Stimulated activated CD4-positive, alpha-beta T cell treated with anti-CD3 and anti-CD28 coated beads, Interleukin-15, amount 100 ng/mL, for 24 hours (primary cell): Measurements from ENCODE around the gene C10orf90.

Experiments
- DNase-seq: peaks from one replicate; pipeline ENCODE4 v3.0.0-alpha.2; 2020

The C10orf90 gene

DNA sequence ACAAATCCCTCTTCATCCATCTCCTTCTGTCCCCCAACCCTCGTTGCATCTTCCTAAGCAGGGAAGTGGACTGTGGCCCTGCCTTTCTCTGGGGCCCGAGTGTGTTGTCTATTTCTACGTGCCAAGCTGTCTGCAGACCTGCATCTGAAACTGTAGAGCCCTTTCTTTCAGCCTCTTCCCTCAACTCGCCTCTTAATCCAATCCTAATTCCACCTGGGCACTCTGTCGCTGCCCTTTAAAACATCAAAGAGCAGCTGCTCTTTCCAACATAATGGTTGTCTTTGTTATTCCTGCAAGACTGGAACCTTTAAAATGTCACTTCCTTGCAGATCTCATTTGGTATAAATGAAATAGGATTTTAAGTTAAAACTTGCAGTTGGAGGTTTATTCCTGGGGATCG is 260.7 kb downstream of the C10orf90 start:
- no peak for DNase-seq

DNA sequence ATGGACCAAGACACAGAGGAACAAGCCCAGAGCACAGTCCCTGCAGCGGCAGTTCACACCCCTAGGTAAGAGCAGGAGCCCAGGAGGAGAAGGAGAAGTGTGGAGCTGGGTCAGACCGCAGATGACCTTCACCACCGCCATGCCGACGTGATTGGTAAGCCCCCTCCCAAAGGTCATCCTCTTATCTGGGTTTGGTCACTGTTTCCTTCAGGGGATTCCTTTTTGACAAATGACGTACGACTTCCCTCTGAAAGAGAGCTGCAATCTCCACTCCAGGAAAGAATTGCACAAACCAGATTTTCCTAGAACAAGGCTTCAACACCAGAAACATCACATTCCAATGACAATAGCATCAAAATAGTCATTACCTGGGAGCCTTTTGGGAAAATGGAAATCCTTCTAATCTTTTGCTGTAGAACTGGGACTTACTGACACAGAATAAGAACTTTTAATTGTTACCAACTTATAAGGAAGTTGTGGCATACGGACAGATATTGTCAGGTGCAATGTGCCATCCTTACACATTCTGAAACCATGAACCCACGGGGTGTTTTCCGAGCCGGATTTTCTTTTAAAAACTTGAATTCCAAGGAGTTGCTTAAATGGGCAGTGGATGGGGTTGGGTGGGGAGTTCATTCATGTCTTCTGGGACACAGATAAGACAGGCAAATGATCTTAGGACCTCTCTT is 261.4 kb downstream of the C10orf90 start:
- no peak for DNase-seq

DNA sequence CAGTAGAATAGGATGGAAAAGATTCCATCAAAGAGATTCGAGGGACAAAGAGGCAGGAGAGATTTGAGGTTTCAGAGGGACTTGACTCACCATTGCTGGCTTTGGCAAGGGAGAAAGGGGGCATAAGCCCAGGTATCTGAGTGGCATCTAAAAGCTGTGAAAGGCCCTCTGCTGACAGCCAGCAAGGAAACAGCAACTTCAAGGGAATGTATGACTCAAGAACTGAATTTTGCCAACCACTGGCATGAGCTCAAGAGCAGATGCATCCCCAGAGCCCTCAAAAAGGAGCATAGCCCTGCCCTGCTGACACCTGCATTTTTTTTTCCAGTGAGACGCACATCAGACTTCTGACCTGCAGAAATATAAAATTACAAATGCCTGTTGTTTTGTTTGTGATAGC is 262.7 kb downstream of the C10orf90 start:
- DNase-seq, result no peak

DNA sequence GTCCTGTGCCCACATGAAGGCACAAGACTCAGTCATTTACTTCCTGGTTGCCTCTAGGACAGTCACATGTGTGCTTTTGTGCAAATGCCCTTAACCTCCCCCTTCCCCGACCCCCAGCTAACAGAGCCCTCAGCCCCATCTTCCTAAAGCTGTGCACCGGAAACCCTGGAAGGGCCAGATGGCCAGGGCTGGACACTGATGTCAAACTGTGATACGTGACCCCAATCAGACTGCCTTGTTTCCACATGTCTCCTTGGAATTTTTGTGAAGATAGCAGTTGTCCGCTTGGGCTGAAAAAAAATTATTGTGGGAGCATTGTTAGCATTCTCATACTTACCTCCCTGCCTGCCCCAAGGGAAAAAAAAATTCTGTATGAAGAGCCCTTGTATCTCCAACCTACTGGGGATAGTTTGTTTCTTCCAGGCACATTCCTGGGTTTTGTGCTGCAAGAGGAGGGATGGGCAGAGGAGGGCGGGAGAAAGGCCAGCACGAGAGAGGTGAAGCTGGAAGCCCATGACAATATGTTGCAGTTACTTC is 265.2 kb downstream of the C10orf90 start:
- DNase-seq, result no peak

DNA sequence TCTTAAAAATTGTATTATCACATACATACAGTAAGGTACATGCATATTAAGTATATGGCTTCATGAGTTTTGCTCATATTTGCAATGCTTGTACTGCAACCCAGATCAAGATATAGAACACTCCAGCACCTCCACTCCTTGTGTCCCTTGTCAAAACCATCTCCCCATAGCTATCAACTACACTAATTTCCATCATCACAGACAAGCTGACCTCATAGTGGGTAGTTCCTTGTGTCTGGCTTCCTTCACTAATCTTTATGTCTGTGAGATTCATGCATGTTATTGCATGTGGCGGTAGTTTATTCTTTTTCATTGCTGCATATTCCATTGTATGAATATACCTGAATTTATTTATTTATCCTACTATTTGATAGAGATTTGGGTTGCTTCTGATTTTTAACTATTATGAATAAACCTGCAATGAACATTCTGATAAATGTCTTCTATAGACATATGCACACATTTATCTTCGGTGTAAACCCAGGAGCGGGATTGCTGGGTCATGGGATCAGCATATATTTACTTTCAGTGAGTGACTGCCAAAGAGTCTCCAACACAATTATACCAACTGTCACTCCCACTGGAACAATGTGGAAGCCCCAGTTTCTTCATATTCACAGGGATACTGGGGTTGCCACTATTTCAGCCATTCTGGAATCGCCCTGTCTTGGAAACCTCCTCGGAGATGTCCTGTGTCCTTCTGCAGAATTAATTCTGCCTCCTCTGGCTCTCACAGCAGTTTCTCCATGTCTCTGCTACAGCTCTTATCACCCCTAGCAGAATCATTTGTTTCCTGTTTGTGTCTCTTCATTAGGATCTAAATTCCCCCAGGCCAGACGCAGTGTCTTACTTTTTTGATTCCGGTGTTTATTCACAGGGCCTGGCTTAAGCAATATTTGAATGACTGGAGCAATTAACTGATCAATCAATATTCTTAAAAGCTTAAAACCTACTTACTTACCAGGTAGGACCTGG is 267.5 kb downstream of the C10orf90 start:
- no peak for DNase-seq

DNA sequence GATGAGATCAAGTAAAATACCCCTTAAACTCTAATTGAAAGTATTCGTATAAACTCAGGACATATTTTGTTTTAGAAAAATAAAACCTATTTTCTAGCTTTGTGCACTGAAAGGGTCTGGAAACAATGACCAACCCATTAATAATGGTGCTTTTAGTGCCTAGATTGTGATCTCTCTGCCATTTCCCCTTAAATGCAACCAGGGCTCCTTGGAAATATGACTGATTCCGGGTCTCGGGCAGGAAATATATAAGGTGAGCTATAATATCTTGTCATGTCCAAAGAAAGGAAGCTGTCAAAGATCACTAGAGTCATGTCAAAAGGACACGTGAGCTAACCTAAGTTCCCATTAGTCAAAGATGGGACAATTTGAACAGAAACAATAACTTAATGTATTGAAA is 269.9 kb downstream of the C10orf90 start:
- no peak for DNase-seq

DNA sequence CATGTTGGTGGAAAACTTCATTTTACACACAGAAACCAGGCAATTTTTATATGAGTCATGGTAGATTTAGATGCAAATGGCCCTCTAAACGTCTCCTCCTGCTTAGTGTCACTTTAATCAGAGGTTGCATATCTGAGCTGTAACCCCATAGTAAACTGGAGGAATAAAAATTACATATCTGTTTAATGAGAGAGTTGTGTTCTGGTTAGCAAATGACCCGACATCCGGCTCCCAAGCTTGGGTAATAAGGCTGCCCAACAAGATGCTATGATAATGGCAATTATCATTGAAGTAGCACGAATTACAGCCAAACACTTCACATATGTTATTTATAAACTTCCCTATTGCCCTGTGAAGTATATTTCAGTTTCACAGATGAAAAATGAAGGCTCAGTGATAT is 271.6 kb downstream of the C10orf90 start:
- DNase-seq, result no peak

DNA sequence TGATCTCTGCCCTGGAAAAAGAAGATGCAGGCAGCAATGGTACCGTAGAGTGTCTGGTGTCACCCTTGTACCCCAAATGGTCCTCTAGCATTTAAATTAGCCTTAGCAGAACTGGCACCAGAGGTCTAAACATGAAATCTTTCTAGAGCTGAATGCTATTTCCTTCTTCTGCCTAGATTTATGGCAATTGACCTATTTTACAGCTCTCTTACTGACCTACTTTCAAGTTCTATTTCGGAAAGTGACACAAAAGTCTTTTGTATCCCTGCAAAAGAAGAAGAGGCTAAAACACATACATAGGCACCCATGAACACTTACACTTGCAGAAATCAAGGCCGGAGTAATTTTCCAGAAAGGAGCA is 272.1 kb downstream of the C10orf90 start:
- DNase-seq, result no peak

DNA sequence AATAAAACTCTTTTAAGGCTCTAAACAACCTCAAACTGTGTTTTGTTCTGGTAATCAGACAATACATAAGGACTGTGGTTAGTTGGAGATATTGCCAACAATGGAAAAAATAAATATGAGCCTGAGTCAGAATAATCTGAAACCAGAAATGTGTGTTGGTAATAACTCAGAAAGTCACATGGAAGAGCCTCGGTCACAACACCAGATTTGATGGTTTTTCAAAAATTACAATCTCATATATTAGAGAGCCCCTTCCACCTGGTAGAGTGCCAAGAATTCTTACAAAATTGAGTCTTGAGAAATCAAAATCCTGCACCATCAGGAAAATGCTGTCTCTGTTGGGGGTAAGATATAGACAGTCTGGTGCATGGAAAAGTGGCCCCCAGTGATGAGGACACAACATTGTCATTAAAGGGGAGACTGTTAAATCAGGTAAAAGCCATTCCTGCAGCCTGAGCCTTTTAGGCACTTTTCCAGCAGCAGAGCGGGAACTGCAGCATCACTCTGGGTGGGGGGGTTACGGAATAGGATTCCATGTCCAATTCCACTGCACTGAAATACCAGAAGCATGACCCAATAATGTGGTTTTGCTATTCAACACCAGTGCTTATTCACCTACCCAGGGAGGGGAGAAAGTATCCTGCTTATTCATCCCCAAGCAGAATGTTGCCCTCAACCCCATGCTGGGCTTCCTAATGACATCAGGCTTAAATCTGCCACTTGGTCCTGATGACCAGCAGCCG is 272.7 kb downstream of the C10orf90 start:
- no peak for DNase-seq

DNA sequence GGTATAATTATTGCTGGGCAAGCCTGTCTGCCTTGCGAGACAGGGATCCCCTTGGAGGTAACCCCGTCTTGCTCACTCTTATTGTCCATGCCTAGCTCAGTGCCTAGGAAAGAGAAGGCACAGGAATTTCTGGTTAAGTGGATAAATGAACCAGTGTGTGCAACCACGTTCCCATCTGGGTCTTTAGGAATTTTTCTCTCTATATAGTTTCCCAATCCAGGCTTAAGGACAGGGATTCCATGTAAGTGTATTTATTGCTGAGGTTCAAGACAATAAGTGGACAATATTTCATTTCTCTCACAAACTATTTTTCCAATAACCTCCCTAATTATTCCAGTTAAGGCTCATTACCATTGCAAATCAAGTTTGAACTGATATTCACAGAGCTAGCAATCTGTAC is 273.3 kb downstream of the C10orf90 start:
- no peak for DNase-seq

DNA sequence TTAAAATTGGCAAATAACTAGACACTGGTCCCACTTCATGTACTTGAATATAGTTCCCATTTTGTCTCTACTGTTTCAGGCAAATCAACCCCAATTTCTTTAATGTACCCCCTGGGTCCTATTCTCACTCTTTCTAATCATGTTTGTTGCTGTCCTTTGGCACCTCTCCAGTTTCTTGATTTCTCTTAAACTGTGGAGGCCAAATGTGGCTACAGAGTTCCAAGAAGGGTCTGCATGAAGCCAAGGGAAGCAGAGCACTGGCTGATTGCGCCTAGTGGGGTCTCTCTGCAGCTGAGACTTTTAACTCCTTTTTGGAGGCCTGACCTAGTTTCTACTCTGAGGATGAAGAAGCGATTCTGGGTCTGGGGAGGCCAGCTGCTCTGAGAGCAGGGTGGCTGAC is 275.5 kb downstream of the C10orf90 start:
- DNase-seq, result no peak

DNA sequence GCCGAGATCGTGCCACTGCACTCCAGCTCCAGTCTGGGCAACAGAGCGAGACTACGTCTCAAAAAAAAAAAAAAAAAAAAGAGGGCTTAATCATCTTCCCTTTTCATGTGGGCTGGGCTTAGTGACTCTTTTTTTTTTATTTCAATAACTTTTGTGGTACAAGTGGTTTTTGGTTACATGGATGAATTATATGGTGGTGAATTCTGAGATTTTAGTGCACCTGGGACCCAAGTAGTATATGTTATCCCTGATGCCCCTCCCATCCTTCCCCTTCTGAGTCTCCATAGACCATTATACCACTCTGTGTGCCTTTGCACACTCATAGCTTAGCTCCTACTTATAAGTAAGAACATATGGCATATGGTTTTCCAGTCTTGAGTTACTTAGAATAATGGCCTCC is 277.4 kb downstream of the C10orf90 start:
- DNase-seq, result no peak

DNA sequence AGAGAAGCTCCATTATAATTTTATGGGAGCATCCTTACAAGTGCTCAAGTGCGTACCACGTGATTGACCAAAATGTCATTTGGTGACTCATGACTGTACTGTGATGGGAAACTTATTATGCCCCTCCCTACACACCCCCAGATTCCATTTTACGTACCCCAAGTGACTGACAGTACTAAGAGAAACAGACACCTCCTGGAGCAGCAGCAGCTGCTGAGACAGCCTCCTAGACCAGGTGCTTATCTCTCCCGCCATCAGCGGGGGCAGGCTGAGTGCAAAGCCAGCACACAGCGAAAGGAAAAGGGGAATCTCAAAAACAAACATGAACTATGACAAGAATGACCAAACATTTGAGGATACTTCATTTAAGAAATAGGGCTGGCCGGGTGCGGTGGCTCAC is 278.0 kb downstream of the C10orf90 start:
- no peak for DNase-seq

DNA sequence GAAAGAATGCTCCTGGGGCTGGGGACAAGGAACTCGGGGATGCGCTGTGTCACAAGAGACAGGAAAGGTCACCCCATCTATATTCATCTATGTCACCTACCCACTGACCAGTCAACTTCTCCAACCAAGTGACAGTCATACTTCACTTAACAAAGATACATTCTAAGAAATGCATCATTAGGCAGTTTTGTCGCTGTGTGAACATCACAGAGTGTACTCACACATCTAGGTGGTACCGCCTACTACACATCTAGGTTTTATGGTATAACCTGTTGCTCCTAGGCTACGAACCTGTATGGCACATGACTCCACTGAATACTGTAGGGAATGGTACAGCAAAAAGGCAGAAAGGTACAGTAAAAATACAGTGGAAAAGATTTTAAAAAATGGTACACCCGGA is 278.4 kb downstream of the C10orf90 start:
- DNase-seq, result no peak

DNA sequence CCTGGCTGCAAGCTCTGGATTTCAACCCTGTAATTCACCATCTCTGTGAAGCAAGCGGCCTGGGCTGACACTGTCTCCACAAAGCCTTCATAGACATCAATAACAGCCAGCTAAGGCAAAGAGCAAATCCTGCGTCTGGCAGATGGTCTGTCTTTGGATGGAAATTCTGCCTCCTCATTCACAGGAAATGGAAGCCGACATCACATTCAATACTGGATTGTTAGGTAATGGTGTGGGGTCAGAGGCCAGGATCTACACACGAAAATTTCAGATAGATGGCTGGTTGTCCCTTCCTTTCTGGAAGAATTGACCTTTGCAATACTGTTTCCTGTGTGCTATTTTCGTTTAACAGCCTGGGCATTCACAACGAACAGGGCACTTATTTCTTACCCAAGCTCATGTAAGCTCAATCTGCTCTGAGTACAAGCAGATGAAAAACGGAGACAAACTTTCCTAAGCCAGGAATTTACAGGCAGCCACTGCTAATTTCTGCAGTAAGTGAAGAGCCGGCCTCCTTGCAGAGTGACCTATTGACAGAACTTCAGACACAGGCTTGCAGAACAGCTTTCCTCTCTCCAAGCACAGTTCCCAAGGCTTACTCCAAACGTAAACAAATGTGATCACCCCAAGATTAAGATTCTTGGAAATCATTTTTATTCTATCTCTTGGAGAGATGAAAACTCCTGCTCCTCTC is 279.2 kb downstream of the C10orf90 start:
- no peak for DNase-seq

DNA sequence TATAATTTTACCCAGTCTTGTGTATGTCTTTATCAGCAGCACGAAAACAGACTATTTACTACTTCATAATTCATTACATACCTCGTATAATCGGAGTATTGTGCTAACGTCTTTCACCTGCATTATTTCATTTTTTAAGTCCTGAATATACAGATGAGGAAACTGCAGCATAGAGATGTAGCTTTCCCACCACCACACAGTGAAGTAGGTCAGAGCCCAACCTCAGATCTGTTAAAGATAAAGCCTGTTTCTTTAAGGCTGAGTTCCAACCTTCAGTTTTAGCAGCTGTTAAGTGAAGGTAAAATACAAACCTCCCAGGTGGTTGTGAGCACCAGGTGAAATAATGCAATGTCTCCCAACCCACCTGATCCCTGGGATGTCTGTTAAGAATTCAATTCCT is 280.2 kb downstream of the C10orf90 start:
- DNase-seq, result no peak

DNA sequence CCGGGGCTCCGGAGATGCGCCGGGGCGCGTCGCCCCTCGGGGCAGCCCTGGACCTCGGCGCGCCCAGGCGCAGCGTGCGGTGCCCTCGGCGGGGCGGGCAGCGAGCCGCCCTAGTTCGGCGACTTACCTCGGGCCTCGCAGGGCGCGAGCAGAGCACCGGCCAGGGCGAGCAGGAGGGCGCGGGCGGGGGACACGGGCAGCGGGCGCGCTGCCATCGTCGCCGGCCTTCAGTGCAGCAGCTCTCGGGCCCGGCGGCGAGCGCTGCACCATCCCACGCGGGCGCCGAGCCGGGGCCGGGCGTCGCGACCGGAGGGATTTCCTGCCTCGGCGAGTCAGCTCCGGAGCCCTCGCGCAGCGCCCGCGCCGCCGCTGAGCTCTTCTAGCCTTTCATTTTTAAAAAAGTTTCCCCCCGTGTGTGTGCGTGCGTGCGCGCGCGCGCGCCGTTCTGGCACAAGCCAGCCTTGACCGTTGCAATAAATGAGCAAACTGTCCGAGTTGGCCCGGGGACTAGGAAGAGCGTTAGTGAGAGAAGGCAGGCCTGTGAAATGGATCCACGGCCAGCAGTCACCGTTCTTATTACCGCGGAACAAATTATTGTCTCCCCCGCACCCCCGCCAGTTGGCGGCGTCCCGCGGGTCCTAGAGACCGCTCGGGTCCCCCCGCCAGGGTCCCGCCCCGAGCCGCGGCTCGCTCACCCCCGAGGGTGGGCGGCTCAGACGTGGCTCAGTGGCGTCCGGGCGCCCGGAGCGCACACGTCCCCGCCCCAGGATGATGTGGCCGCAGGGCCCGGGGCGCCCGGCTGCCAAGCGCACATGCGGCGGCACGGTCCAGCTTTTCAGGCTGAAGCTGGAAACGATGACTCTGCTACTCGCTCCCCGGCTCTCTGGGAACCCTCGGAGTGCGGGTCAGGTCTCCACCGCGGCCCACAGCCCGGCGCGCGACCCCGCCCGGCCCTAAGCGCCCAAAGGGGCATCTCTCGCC is 282.3 kb downstream of the C10orf90 start, which contains the start of gene ADAM12:
TSS of gene ADAM12 (minus strand) at position 547 of the 981 bp plus-strand sequence. CDS start at position 215, 332 bp downstream.
- DNase-seq, result peak; percentile 27

DNA sequence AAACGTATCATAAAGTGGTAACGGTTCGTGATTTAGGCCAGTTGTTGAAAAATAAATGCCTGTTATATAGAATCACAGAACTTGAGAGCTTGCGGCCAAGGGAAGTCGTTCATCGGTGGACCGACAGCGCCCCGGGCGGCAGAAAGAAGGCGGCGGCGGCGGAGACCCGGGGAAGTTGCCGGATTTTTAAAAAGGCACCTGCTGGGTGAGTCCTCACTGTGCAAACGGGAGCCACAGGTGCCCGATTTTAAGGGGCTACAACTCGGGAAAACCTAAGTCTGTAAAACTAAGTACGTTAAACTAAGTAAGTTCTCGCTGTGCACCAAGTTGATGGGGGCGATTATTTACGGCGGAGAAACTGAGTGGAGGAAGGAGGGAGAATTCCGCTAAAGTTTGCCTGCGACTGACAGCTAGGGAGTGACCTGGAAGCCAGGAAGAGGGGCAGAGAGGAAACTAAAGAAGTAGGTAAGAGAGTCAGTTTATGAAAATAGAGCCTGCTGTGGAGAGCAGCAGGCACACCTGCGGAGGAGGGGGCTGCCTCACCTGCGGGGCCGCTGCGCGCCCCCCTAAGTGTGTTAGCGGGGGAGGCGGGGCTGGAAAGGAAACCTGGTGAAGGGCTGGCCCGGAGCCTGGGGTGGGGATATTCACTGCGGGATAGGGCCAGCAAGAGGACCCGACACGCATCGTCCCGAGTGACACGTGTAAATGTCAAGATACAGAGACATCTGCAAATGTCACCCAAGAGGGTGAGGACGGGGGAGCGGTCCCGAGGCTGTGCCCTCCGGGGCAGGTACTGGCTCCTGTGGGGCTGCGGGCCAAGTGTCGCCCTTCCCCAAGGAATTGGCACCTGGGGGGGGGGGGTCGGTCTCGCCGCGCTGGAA is 283.2 kb downstream of the C10orf90 start:
- DNase-seq, result peak; percentile 66

DNA sequence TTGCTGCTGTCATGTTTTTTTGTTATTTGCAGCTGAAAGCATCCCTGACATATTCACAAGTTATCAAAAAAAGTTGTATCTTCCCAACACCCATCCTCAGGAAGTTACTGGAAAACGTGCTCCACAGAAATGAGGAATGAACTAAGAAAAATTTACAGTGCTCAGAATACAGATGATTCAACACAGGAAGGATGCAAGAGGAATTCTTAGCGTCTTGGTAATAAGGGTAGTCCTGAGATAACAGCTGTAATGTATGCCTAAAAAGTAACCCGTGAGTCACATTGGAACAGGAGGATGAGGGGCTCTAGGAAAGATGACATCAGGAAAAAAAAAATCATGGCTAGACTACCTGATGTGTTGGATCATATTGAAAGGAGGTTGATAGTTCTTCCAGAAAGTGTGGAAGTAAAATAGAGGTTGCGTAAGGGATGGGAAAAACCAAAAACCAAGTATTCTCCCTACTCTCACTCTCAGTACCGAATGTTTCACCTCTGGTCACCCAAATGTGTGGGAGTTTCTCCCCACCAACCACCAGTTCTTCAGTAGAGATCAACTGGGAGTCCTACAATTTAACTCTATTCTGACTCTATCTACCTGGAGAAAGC is 286.1 kb downstream of the C10orf90 start:
- DNase-seq, result no peak
